HCT116 (cell line): Measurements from ENCODE around the gene SKAP1. TPM values are rescaled to one million over a fixed set of nuclear protein-coding genes. Genes with fewer than 3 reads are reported as not detected.
A peak's percentile ranks its signal among the peaks of the same experiment; 100 is the strongest.

Source experiments
- ATAC-seq: fragments of 200-7000 bp; cut with Tn5 transposase; 2 replicates; pipeline ENCODE4 v1.9.1; 2020; ENCODE audit warnings: mild to moderate bottlenecking, moderate library complexity
- BruUV-seq: library from RNA; stranded (reverse); fragments of 400-500 nt; replicated peaks from 2 replicates; lab custom pipeline; 2021; lab: Mats Ljungman, UMichigan
- CTCF ChIA-PET: fragments of 300-600 bp; sonication (Branson Sonifier 250); formaldehyde crosslinking; loops from one replicate; lab custom pipeline; 2021; ENCODE audit warnings: antibody characterized with exemption; lab: Charles Lee
- POLR2A ChIA-PET: fragments of 300-600, 350-600 bp; sonication (Branson Sonifier 250); formaldehyde crosslinking; loops from one replicate; lab custom pipeline; 2021; ENCODE audit warnings: antibody characterized with exemption; lab: Charles Lee
- RAD21 ChIA-PET, 2 experiments: fragments of 300-600 bp; sonication (Branson Sonifier 250); formaldehyde crosslinking; loops; one replicate each; lab custom pipeline; 2023; ENCODE audit warnings: low total read pairs in 2 of 2; ENCODE audit not compliant: uncharacterized antibody in 2 of 2, unreplicated experiment in 2 of 2, low non-redundant PET in 1 of 2; lab: Charles Lee
- DNase-seq: peaks from one replicate; pipeline ENCODE4 v3.0.0-alpha.2; 2010; ENCODE audit warnings: low read depth, low spot score
- H2AFZ ChIP-seq: fragments of 200-600 bp; shearing (Covaris generic), sonication (generic); 2 replicates; pipeline ENCODE4 v1.6.1; 2017; ENCODE audit warnings: low read depth, mixed run types, mixed read lengths, antibody characterized with exemption, low read length; ENCODE audit not compliant: poor library complexity, severe bottlenecking
- H3K27ac ChIP-seq: 2 replicates; pipeline ENCODE4 v1.5.1; 2012; ENCODE audit warnings: low read depth, low read length
- H3K27me3 ChIP-seq: fragments of 200-600 bp; sonication (generic); 2 replicates; pipeline ENCODE4 v1.6.1; 2016; ENCODE audit warnings: mixed run types, low read length, mixed read lengths; ENCODE audit not compliant: insufficient read depth
- H3K36me3 ChIP-seq, 2 experiments: fragments of 200-500 bp in 1 of 2; fragments of 200-600 bp in 1 of 2; sonication (Bioruptor generic) in 1 of 2; sonication (generic) in 1 of 2; 2 replicates each; pipeline versions ENCODE4 v1.5.1 to v1.6.1; 2014 to 2016; ENCODE audit warnings: low read length in 2 of 2, inconsistent platforms in 1 of 2, mixed read lengths in 1 of 2, mixed run types in 1 of 2; ENCODE audit not compliant: insufficient read depth in 2 of 2, control insufficient read depth in 1 of 2
- H3K4me1 ChIP-seq, 2 experiments: fragments of 200-600 bp in 1 of 2; sonication (generic) in 1 of 2; 2 replicates each; pipeline versions ENCODE4 v1.5.1 to v1.6.1; 2012 to 2017; ENCODE audit warnings: low read length in 2 of 2, inconsistent platforms in 1 of 2, mild to moderate bottlenecking in 1 of 2, mixed read lengths in 1 of 2, mixed run types in 1 of 2, moderate library complexity in 1 of 2; ENCODE audit not compliant: insufficient read depth in 2 of 2, control insufficient read depth in 1 of 2
- H3K4me2 ChIP-seq: fragments of 200-600 bp; sonication (generic); 2 replicates; pipeline ENCODE4 v1.6.1; 2017; ENCODE audit warnings: mixed run types, low read length, mixed read lengths
- H3K4me3 ChIP-seq, 2 experiments: fragments of 200-600 bp in 1 of 2; sonication (generic) in 1 of 2; replicated peaks in 1 of 2; 2 replicates each; pipeline ENCODE4 v1.5.1; 2011 to 2016; ENCODE audit warnings: low read length in 2 of 2, control low read depth in 1 of 2, low read depth in 1 of 2, mild to moderate bottlenecking in 1 of 2, mixed read lengths in 1 of 2, mixed run types in 1 of 2
- H3K79me2 ChIP-seq: fragments of 200-600 bp; sonication (generic); 2 replicates; pipeline ENCODE4 v1.6.1; 2017; ENCODE audit warnings: mild to moderate bottlenecking, mixed run types, low read length, moderate library complexity, mixed read lengths; ENCODE audit not compliant: insufficient read depth
- H3K9ac ChIP-seq: fragments of 200-600 bp; sonication (generic); 2 replicates; pipeline ENCODE4 v1.6.1; 2016; ENCODE audit warnings: low read length, mixed read lengths
- H3K9me2 ChIP-seq: fragments of 200-600 bp; sonication (generic), shearing (Covaris generic); 2 replicates; pipeline ENCODE4 v1.6.1; 2017; ENCODE audit warnings: mixed run types, mild to moderate bottlenecking, moderate library complexity; ENCODE audit not compliant: insufficient read depth
- H3K9me3 ChIP-seq, 2 experiments: fragments of 200-500 bp in 1 of 2; fragments of 200-600 bp in 1 of 2; sonication (Bioruptor generic) in 1 of 2; sonication (generic) in 1 of 2; 2 replicates each; pipeline ENCODE4 v1.6.1; 2014 to 2017; ENCODE audit warnings: low read length in 2 of 2, mixed read lengths in 2 of 2, inconsistent platforms in 1 of 2, low read depth in 1 of 2, mild to moderate bottlenecking in 1 of 2, mixed run types in 1 of 2, moderate library complexity in 1 of 2; ENCODE audit not compliant: control insufficient read depth in 1 of 2, insufficient read depth in 1 of 2
- H4K20me1 ChIP-seq: fragments of 200-600 bp; sonication (generic), shearing (Covaris generic); 2 replicates; pipeline ENCODE4 v1.6.1; 2017; ENCODE audit warnings: mixed run types, mild to moderate bottlenecking, moderate library complexity; ENCODE audit not compliant: insufficient read depth
- CEBPB ChIP-seq: IDR thresholded peaks from 2 replicates; pipeline ENCODE4 v1.6.1; 2012; ENCODE audit warnings: low read depth
- CTCF ChIP-seq, 3 experiments: fragments of 200-600 bp in 1 of 3; sonication (generic) in 1 of 3; IDR thresholded peaks in 2 of 3; conservative IDR thresholded peaks in 1 of 3; 2 replicates each; pipeline ENCODE4 v1.5.1; 2012 to 2017; ENCODE audit warnings: low read depth in 2 of 3, low read length in 2 of 3, antibody characterized with exemption in 1 of 3, borderline replicate concordance in 1 of 3, control low read depth in 1 of 3, mild to moderate bottlenecking in 1 of 3, mixed read lengths in 1 of 3, mixed run types in 1 of 3, moderate library complexity in 1 of 3; ENCODE audit not compliant: insufficient read depth in 1 of 3
- EGR1 ChIP-seq: IDR thresholded peaks from 2 replicates; pipeline ENCODE4 v1.6.1; 2012; ENCODE audit warnings: low read depth
- ELF1 ChIP-seq: IDR thresholded peaks from 2 replicates; pipeline ENCODE4 v1.6.1; 2012; ENCODE audit warnings: low read depth, borderline replicate concordance
- EZH2phosphoT487 ChIP-seq: fragments of 200-600 bp; IDR thresholded peaks from 2 replicates; pipeline ENCODE4 v1.6.1; 2018; ENCODE audit warnings: antibody characterized with exemption, borderline replicate concordance
- FOSL1 ChIP-seq: IDR thresholded peaks from 2 replicates; pipeline ENCODE4 v1.6.1; 2012; ENCODE audit warnings: low read depth
- JUND ChIP-seq: IDR thresholded peaks from 2 replicates; pipeline ENCODE4 v1.6.1; 2012
- POLR2A ChIP-seq: IDR thresholded peaks from 2 replicates; pipeline ENCODE4 v1.7.0; 2011; ENCODE audit warnings: borderline replicate concordance; ENCODE audit not compliant: insufficient read depth, insufficient read length; ENCODE audit errors: extremely low read depth
- POLR2AphosphoS5 ChIP-seq: IDR thresholded peaks from 2 replicates; pipeline ENCODE4 v1.6.1; 2011; ENCODE audit warnings: mild to moderate bottlenecking, low read depth, low read length, moderate library complexity
- REST ChIP-seq: IDR thresholded peaks from 2 replicates; pipeline ENCODE4 v1.6.1; 2012; ENCODE audit warnings: low read depth
- SP1 ChIP-seq: IDR thresholded peaks from 2 replicates; pipeline ENCODE4 v1.6.1; 2012; ENCODE audit warnings: low read depth
- TCF7L2 ChIP-seq: IDR thresholded peaks from 2 replicates; pipeline ENCODE4 v1.7.0; 2011; ENCODE audit warnings: borderline replicate concordance, inconsistent platforms; ENCODE audit not compliant: insufficient read depth, insufficient read length; ENCODE audit errors: extremely low read depth
- YY1 ChIP-seq: IDR thresholded peaks from 2 replicates; pipeline ENCODE4 v1.6.1; 2011; ENCODE audit warnings: low read length, low read depth, moderate library complexity, mild to moderate bottlenecking; ENCODE audit not compliant: insufficient replicate concordance; ENCODE audit errors: extremely low read depth
- ZFX ChIP-seq: fragments of 450-650 bp; IDR thresholded peaks from 2 replicates; pipeline ENCODE4 v1.6.1; 2017
- ZNF274 ChIP-seq: fragments of 200-500 bp; sonication (Bioruptor generic); IDR thresholded peaks from 2 replicates; pipeline ENCODE4 v1.6.1; 2014; ENCODE audit warnings: mild to moderate bottlenecking, low read depth, low read length, inconsistent platforms
- intact Hi-C: fragments of 100-400 bp; cut with micrococcal nuclease; formaldehyde crosslinking; loops from 2 replicates; pipeline ENCODE4 v1.10.0; 2022
- total RNA-seq: library from RNA; stranded (reverse); gene quantifications from one replicate; pipeline ENCODE4 v1.2.1, GENCODE V29; 2021; ENCODE audit not compliant: unreplicated experiment
- TF ChIP-seq, protein P1 (sequence below): IDR thresholded peaks from 2 replicates; pipeline ENCODE4 v1.6.1; 2011; ENCODE audit warnings: mild to moderate bottlenecking, low read length, moderate library complexity; ENCODE audit not compliant: insufficient replicate concordance; ENCODE audit errors: extremely low read depth

SKAP1 gene
- total RNA-seq, 1 experiment from 2014 or later = 12.4 TPM

- no peak for DNase-seq
- TF ChIP-seq ZFX = no peak
- TF ChIP-seq TCF7L2 = no peak
- no peak for TF ChIP-seq ZNF274
- TF ChIP-seq CEBPB = no peak
- no peak for TF ChIP-seq REST
- no peak for TF ChIP-seq JUND
- no peak for TF ChIP-seq POLR2A
- no peak for TF ChIP-seq FOSL1
- no peak for TF ChIP-seq POLR2AphosphoS5
- TF ChIP-seq YY1 = no peak
- no peak for TF ChIP-seq EZH2phosphoT487
- TF ChIP-seq CTCF (IDR thresholded peaks at IDR 0.05 in 2 of 3, conservative IDR thresholded peaks at IDR 0.05 in 1 of 3; ENCODE audit: borderline replicate concordance in 1 of 3, insufficient read depth in 1 of 3, low read depth in 2 of 3, low read length in 2 of 3) = no peak
- TF ChIP-seq SP1 = no peak
- TF ChIP-seq, protein P1, sequence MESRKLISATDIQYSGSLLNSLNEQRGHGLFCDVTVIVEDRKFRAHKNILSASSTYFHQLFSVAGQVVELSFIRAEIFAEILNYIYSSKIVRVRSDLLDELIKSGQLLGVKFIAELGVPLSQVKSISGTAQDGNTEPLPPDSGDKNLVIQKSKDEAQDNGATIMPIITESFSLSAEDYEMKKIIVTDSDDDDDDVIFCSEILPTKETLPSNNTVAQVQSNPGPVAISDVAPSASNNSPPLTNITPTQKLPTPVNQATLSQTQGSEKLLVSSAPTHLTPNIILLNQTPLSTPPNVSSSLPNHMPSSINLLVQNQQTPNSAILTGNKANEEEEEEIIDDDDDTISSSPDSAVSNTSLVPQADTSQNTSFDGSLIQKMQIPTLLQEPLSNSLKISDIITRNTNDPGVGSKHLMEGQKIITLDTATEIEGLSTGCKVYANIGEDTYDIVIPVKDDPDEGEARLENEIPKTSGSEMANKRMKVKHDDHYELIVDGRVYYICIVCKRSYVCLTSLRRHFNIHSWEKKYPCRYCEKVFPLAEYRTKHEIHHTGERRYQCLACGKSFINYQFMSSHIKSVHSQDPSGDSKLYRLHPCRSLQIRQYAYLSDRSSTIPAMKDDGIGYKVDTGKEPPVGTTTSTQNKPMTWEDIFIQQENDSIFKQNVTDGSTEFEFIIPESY = no peak
- no peak for TF ChIP-seq ELF1
- TF ChIP-seq EGR1 = no peak
- TF ChIP-seq, all 23 proteins: peak for 0
- ATAC-seq = no peak
- Histone ChIP-seq H3K9me2 (no peaks in the 10 kb centered on the region), H3K36me3 (no peaks in the 10 kb centered on the region), H3K4me1 (peaks cover 0 to 26% of the 10 kb centered on the region in 2 experiments; a peak in 2 of 4 replicates), H3K4me3 (no peak overlapping the region), H3K9ac (no peak overlapping the region), H3K4me2 (peak overlapping the region; percentile 1; the same call in 1 of the 2 replicates), H3K27me3 (no peaks in the 10 kb centered on the region), H2AFZ (no peak overlapping the region), H3K9me3 (no peaks in the 10 kb centered on the region), H3K79me2 (no peaks in the 10 kb centered on the region), H3K27ac (no peak overlapping the region), H4K20me1 (no peaks in the 10 kb centered on the region)
- ChIA-PET CTCF (no interaction called here), POLR2A (no interaction called here), RAD21 (no interaction called here)
- BruUV-seq = no TSS peak
- intact Hi-C loops = no loop called here
Measured at GRCh38 chr17:48427598-48427997, 2.4 kb downstream of the SKAP1 start.
